ENCODE data around the gene TEX11. TPM values are rescaled to one million over a fixed set of nuclear protein-coding genes. Genes with fewer than 3 reads are reported as not detected.

Gene TEX11
- total and polyA plus RNA-seq, 2 donors (not counting 1 experiment from before 2014, with no cell fraction given): not detected

- TF ChIP-seq EZH2 (IDR thresholded peaks at IDR 0.05; ENCODE audit: low read length, missing control alignments) (no peak), CTCF (conservative IDR thresholded peaks at IDR 0.05 in 1 of 2, IDR thresholded peaks at IDR 0.05 in 1 of 2; ENCODE audit: low read depth in 1 of 2, low read length in 2 of 2) (no peak)
- no peak for DNase-seq (ENCODE audit: low read depth in 2 of 2)
- H3K36me3 ChIP-seq (ENCODE audit: control insufficient read depth, insufficient read depth, low read length): peaks cover 2% of the 10 kb centered on the region
- no peak overlapping the region for H3K9ac ChIP-seq (ENCODE audit: insufficient read depth, low read length)
- H3K4me1 ChIP-seq (ENCODE audit: control insufficient read depth, extremely low read depth, insufficient read depth, low read length): no peaks in the 10 kb centered on the region
- no peaks in the 10 kb centered on the region for H4K20me1 ChIP-seq (ENCODE audit: control insufficient read depth, extremely low read depth, insufficient read depth, low read length)
- H3K79me2 ChIP-seq (ENCODE audit: control insufficient read depth, insufficient read depth, low read length): no peaks in the 10 kb centered on the region
- no peak overlapping the region for H3K4me2 ChIP-seq (ENCODE audit: extremely low read depth, insufficient read depth, low read length)
- no peaks in the 10 kb centered on the region for H3K9me3 ChIP-seq (ENCODE audit: control insufficient read depth, insufficient read depth, low read depth, low read length)
- H2AFZ ChIP-seq (ENCODE audit: low read length): no peak overlapping the region
- no peak overlapping the region for H3K27ac ChIP-seq (ENCODE audit: insufficient read depth, low read length)
- no peak overlapping the region for H3K4me3 ChIP-seq (replicated peaks in 1 of 4; ENCODE audit: control extremely low read depth in 1 of 4, insufficient read depth in 1 of 4, low read depth in 3 of 4, low read length in 4 of 4)
- no peaks in the 10 kb centered on the region for H3K27me3 ChIP-seq (ENCODE audit: control insufficient read depth, insufficient read depth, low read length)
Measured at GRCh38 chrX:70488856-70489255, 419.7 kb downstream of the TEX11 start.

GRCh38 chrX:70485466-70485865, 423.0 kb downstream of the TEX11 start:
- Histone ChIP-seq H2AFZ (ENCODE audit: low read length) (no peak overlapping the region), H3K27ac (ENCODE audit: insufficient read depth, low read length) (no peak overlapping the region), H3K4me2 (ENCODE audit: extremely low read depth, insufficient read depth, low read length) (no peak overlapping the region), H3K4me1 (ENCODE audit: control insufficient read depth, extremely low read depth, insufficient read depth, low read length) (peaks cover 5% of the 10 kb centered on the region), H4K20me1 (ENCODE audit: control insufficient read depth, extremely low read depth, insufficient read depth, low read length) (no peaks in the 10 kb centered on the region), H3K36me3 (ENCODE audit: control insufficient read depth, insufficient read depth, low read length) (no peaks in the 10 kb centered on the region), H3K4me3 (replicated peaks in 1 of 4; ENCODE audit: control extremely low read depth in 1 of 4, insufficient read depth in 1 of 4, low read depth in 3 of 4, low read length in 4 of 4) (no peak overlapping the region), H3K27me3 (ENCODE audit: control insufficient read depth, insufficient read depth, low read length) (no peaks in the 10 kb centered on the region), H3K9me3 (ENCODE audit: control insufficient read depth, insufficient read depth, low read depth, low read length) (no peaks in the 10 kb centered on the region), H3K79me2 (ENCODE audit: control insufficient read depth, insufficient read depth, low read length) (no peaks in the 10 kb centered on the region), H3K9ac (ENCODE audit: insufficient read depth, low read length) (no peak overlapping the region)
- TF ChIP-seq CTCF (conservative IDR thresholded peaks at IDR 0.05 in 1 of 2, IDR thresholded peaks at IDR 0.05 in 1 of 2; ENCODE audit: low read depth in 1 of 2, low read length in 2 of 2): no peak
- TF ChIP-seq EZH2 (IDR thresholded peaks at IDR 0.05; ENCODE audit: low read length, missing control alignments): no peak
- DNase-seq (ENCODE audit: low read depth in 2 of 2): no peak

- H3K27me3 ChIP-seq (ENCODE audit: control insufficient read depth, insufficient read depth, low read length): no peaks in the 10 kb centered on the region
- peaks cover 23% of the 10 kb centered on the region for H3K4me1 ChIP-seq (ENCODE audit: control insufficient read depth, extremely low read depth, insufficient read depth, low read length)
- TF ChIP-seq EZH2 (IDR thresholded peaks at IDR 0.05; ENCODE audit: low read length, missing control alignments) (no peak), CTCF (conservative IDR thresholded peaks at IDR 0.05 in 1 of 2, IDR thresholded peaks at IDR 0.05 in 1 of 2; ENCODE audit: low read depth in 1 of 2, low read length in 2 of 2) (no peak)
- H3K79me2 ChIP-seq (ENCODE audit: control insufficient read depth, insufficient read depth, low read length): no peaks in the 10 kb centered on the region
- no peak for DNase-seq (ENCODE audit: low read depth in 2 of 2)
- no peaks in the 10 kb centered on the region for H4K20me1 ChIP-seq (ENCODE audit: control insufficient read depth, extremely low read depth, insufficient read depth, low read length)
- H3K27ac ChIP-seq (ENCODE audit: insufficient read depth, low read length): no peak overlapping the region
- no peak overlapping the region for H3K9ac ChIP-seq (ENCODE audit: insufficient read depth, low read length)
- no peaks in the 10 kb centered on the region for H3K9me3 ChIP-seq (ENCODE audit: control insufficient read depth, insufficient read depth, low read depth, low read length)
- no peak overlapping the region for H2AFZ ChIP-seq (ENCODE audit: low read length)
- H3K4me3 ChIP-seq (replicated peaks in 1 of 4; ENCODE audit: control extremely low read depth in 1 of 4, insufficient read depth in 1 of 4, low read depth in 3 of 4, low read length in 4 of 4): no peak overlapping the region
- no peaks in the 10 kb centered on the region for H3K36me3 ChIP-seq (ENCODE audit: control insufficient read depth, insufficient read depth, low read length)
- no peak overlapping the region for H3K4me2 ChIP-seq (ENCODE audit: extremely low read depth, insufficient read depth, low read length)
Measured at GRCh38 chrX:70482300-70482699, 426.2 kb downstream of the TEX11 start.
